ENCODE data around the gene MAGI3. TPM values are rescaled to one million over a fixed set of nuclear protein-coding genes. Genes with fewer than 3 reads are reported as not detected.
"Not testable (repeated sequence)": the region's sequence is repeated elsewhere in the genome, so short reads cannot be mapped to it uniquely, and the experiment has no call there.

The MAGI3 gene
- total RNA-seq, 4 donors from 2014 or later: 7.6 to 19.3 (median 15.6) TPM

- no peak for TF ChIP-seq CTCF (IDR thresholded peaks at IDR 0.05)
- DNase-seq (ENCODE audit: low spot score): no peak
- ATAC-seq (ENCODE audit: low FRiP score): no peak
These were observed 77.7 kb downstream of the MAGI3 start for GRCh38 chr1:113467991-113468390.

GRCh38 chr1:113478427-113479195 is 88.3 kb downstream of the MAGI3 start:
- DNase-seq (ENCODE audit: low spot score); ATAC-seq (ENCODE audit: low FRiP score): not testable (repeated sequence)

- DNase-seq (ENCODE audit: low spot score) (no peak), ATAC-seq (ENCODE audit: low FRiP score) (no peak)
- no peak for TF ChIP-seq CTCF (IDR thresholded peaks at IDR 0.05)
These were observed 89.7 kb downstream of the MAGI3 start for GRCh38 chr1:113479713-113480676.

GRCh38 chr1:113485131-113485530 is 94.8 kb downstream of the MAGI3 start:
- DNase-seq (ENCODE audit: low spot score); ATAC-seq (ENCODE audit: low FRiP score): not testable (repeated sequence)

GRCh38 chr1:113488576-113489177 is 98.4 kb downstream of the MAGI3 start:
- DNase-seq (ENCODE audit: low spot score): no peak
- ATAC-seq (ENCODE audit: low FRiP score): no peak
- no peak for TF ChIP-seq CTCF (IDR thresholded peaks at IDR 0.05)

GRCh38 chr1:113490384-113490783 is 100.1 kb downstream of the MAGI3 start:
- ATAC-seq (ENCODE audit: low FRiP score): no peak
- no peak for DNase-seq (ENCODE audit: low spot score)
- TF ChIP-seq CTCF (IDR thresholded peaks at IDR 0.05): no peak

GRCh38 chr1:113493533-113493932 is 103.2 kb downstream of the MAGI3 start:
- TF ChIP-seq CTCF (IDR thresholded peaks at IDR 0.05): no peak
- DNase-seq (ENCODE audit: low spot score): no peak
- no peak for ATAC-seq (ENCODE audit: low FRiP score)
